Skeletal muscle tissue (tissue), 4 donors: ENCODE data around the gene SLC46A3. TPM values are rescaled to one million over a fixed set of nuclear protein-coding genes. Genes with fewer than 3 reads are reported as not detected.
"Not testable (repeated sequence)": the region's sequence is repeated elsewhere in the genome, so short reads cannot be mapped to it uniquely, and the experiment has no call there.

Source experiments
- H3K27ac ChIP-seq: one replicate; pipeline ENCODE4 v1.7.0; 2013; ENCODE audit warnings: mild to moderate bottlenecking, low read depth, low read length, inconsistent platforms
- H3K27me3 ChIP-seq, 3 donors: one replicate each; pipeline ENCODE4 v1.7.0; 2013; ENCODE audit warnings: low read length in 3 of 3; ENCODE audit not compliant: control insufficient read depth in 3 of 3, insufficient read depth in 3 of 3
- H3K36me3 ChIP-seq, 3 donors: one replicate each; pipeline ENCODE4 v1.7.0; 2013; ENCODE audit warnings: low read length in 3 of 3; ENCODE audit not compliant: control insufficient read depth in 3 of 3, insufficient read depth in 3 of 3
- H3K4me1 ChIP-seq, 3 donors: one replicate each; pipeline ENCODE4 v1.7.0; 2013; ENCODE audit warnings: low read length in 3 of 3, mild to moderate bottlenecking in 3 of 3; ENCODE audit not compliant: control insufficient read depth in 3 of 3, insufficient read depth in 3 of 3
- H3K4me3 ChIP-seq, 3 donors: one replicate each; pipeline ENCODE4 v1.7.0; 2013; ENCODE audit warnings: low read length in 3 of 3
- H3K9ac ChIP-seq, 3 donors: one replicate each; pipeline ENCODE4 v1.7.0; 2013; ENCODE audit warnings: low read length in 3 of 3, mild to moderate bottlenecking in 3 of 3, moderate library complexity in 2 of 3, low read depth in 1 of 3
- H3K9me3 ChIP-seq, 3 donors: one replicate each; pipeline ENCODE4 v1.7.0; 2013; ENCODE audit warnings: low read length in 3 of 3; ENCODE audit not compliant: control insufficient read depth in 3 of 3
- total RNA-seq: library from RNA; depleted of rRNA; stranded (reverse); fragments of >200 nt; gene quantifications from one replicate; pipeline ENCODE4 v1.2.3, GENCODE V29; 2014
- donor health status: Osteomylitis.

SLC46A3 gene
- total RNA-seq, 1 donor from 2014 or later: 2.1 TPM

DNA sequence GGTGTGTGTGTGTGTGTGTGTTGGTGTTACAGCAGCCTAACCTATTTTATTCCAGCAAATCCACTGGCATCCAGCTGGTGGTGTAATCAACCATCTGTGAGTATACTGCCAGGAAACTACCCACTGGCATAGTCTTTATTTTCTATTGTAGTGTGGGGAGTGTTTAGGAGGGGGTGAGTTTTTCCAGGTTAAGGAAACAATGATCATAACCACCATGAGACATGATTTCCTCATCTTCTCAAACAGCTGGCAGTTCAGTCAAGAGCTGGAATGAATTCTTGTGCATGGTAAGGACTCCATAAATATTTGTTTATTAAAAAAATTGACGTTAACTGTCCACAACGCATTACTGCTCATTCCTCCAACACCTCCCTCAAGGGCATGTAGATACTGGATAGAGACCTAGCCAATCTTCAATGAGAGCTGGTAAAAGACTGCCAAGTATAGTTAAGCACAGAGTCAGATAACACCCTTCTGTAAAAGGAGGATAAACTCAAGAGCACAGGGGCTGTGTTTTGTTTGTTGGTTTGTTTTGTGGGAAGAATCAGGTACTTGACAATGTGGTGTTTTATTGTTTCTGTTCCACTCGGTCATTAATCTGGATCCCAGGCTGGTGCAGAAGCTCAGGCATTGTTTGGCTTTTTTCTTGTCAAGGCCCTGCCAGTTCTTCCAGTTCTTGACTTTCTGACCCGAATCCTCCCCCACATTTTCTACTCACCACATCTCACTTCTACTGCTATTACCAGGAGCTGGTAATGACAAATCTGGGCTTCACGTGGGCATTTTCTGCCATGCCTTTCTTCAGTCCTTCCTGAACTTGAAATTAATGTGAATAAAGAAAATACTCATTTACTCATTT, 31.6 kb upstream of the SLC46A3 start:
- Histone ChIP-seq H3K9ac (no peak overlapping the region), H3K36me3 (no peaks in the 10 kb centered on the region), H3K27me3 (no peaks in the 10 kb centered on the region), H3K27ac (no peak overlapping the region), H3K9me3 (no peaks in the 10 kb centered on the region), H3K4me3 (no peak overlapping the region), H3K4me1 (peaks cover 0 to 6% (median 5%) of the 10 kb centered on the region in 3 donors)

DNA sequence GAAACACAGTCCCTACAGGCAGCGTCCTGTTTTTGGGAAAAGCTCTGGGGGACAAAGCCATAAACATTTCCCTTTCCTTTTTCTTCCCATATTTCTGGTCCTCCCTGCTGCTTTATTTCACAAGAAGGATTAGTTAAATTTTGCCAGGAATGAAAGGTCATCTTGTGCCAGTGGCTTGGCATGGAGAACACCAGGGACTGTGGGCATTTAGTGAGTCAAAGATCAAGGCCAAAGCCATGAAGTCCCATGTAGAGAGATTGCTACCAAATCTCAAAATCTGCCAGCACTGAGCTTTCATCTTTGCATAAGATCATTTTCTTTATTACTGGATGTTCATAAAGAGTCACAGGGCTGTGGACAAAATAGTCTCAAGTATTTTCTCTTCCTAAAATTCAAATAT, 29.1 kb upstream of the SLC46A3 start:
- no peaks in the 10 kb centered on the region for H3K27me3 ChIP-seq
- no peak overlapping the region for H3K9ac ChIP-seq

DNA sequence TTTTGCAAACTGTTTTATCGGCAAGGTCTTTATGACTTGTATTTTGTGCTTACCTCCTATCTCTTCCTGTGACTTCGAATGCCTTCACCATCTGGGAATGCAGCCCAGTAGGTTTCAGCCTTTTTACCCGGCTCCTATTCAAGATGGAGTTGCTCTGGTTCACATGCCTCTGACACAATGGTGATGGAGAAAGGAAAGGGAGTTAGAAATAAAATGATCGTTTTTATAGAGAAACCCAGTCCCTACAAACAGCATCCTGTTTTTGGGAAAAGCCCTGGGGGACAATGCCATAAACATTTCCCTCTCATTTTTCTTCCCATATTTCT, 27.5 kb upstream of the SLC46A3 start:
- Histone ChIP-seq H3K4me3 (no peak overlapping the region), H3K9me3 (no peaks in the 10 kb centered on the region), H3K27ac (no peak overlapping the region), H3K36me3 (no peaks in the 10 kb centered on the region), H3K4me1 (peaks cover 0 to 3% (median 0%) of the 10 kb centered on the region in 3 donors), H3K9ac (no peak overlapping the region), H3K27me3 (no peaks in the 10 kb centered on the region)

More for the DNA sequence above, 29.1 kb upstream of the SLC46A3 start:
- H3K4me1 ChIP-seq: no peaks in the 10 kb centered on the region
- no peak overlapping the region for H3K4me3 ChIP-seq
- H3K27ac ChIP-seq: no peak overlapping the region
- H3K9me3 ChIP-seq: no peaks in the 10 kb centered on the region
- no peaks in the 10 kb centered on the region for H3K36me3 ChIP-seq

DNA sequence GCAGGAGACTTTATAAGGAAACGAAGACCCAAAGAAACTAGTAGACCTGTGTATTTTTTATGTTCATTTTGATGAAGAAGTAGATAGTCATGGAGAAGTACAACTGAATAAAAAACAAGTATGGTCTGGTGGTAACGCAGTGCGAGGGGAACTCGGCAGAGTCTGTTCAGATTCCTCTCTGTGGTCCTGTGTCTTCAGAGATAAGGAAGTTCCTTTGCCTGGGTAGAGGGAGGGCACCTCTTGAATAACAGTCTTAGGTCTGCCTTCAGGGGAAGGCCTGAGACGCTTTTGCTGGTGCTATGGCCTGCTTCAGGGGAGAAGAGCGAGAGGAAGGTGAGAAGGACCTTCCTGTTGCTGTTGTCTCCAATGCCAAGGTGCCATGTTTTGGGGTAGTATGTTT, 25.9 kb upstream of the SLC46A3 start:
- Histone ChIP-seq H3K27me3 (no peaks in the 10 kb centered on the region), H3K9ac (no peak overlapping the region), H3K9me3 (no peaks in the 10 kb centered on the region), H3K27ac (peak overlapping the region; percentile 69), H3K36me3 (no peaks in the 10 kb centered on the region), H3K4me3 (no peak overlapping the region), H3K4me1 (peaks cover 0 to 3% (median 0%) of the 10 kb centered on the region in 3 donors)

DNA sequence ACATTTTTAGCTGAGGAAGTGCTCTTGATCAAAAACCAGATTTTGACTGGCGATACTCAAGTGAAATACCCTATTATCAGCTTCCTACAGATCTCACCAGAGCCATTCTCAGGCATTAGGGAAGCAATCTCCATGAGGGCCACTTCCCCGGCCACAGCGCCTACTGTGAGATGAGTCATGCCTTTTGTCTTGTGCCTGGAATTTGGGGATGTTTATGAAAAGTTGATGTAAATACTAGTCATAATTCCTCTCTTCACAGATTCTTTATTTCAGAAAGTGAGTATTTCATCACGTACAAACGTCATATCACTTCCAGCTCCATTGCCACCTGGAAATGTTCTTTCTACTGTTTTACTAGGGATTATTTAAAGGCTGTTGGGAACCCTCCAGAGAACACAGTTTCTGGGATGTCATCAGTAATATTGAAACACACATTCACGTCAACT, 25.3 kb upstream of the SLC46A3 start:
- Histone ChIP-seq H3K4me3 (no peak overlapping the region), H3K27me3 (no peaks in the 10 kb centered on the region), H3K4me1 (peaks cover 0 to 3% (median 0%) of the 10 kb centered on the region in 3 donors), H3K36me3 (no peaks in the 10 kb centered on the region), H3K9ac (no peak overlapping the region), H3K9me3 (no peaks in the 10 kb centered on the region), H3K27ac (peak overlapping the region; percentile 69)

DNA sequence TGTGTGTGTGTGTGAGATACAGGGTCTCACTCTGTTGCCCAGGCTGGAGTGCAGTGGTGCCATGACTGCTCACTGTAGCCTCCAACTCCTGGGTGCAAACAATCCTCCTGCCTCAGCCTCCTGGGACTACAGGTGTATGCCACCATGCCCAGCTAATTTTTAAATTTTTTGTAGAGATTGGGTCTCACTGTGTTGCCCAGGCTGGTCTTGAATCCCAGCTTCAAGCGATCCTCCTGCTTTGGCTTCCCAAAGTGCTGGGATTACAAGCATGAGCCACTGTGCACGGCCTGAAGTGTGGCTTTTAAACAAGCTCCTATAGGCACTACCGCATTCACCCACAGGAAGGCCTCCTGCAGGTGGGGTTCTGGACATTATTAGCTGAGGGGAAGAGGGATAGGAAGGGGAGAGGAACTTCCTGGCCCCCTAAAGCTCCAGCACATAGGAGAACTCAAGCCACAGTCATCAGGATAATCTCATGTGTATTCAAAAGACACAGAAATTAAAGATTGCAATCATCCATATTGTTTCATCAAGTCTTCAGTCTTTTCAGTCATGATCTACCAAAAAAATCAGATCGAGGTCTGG, 24.8 kb upstream of the SLC46A3 start:
- Histone ChIP-seq H3K36me3 (no peaks in the 10 kb centered on the region), H3K4me1 (peaks cover 0 to 3% (median 0%) of the 10 kb centered on the region in 3 donors), H3K27me3 (no peaks in the 10 kb centered on the region), H3K4me3 (no peak overlapping the region), H3K9ac (no peak overlapping the region), H3K9me3 (no peaks in the 10 kb centered on the region), H3K27ac (peak overlapping the region; percentile 69)

DNA sequence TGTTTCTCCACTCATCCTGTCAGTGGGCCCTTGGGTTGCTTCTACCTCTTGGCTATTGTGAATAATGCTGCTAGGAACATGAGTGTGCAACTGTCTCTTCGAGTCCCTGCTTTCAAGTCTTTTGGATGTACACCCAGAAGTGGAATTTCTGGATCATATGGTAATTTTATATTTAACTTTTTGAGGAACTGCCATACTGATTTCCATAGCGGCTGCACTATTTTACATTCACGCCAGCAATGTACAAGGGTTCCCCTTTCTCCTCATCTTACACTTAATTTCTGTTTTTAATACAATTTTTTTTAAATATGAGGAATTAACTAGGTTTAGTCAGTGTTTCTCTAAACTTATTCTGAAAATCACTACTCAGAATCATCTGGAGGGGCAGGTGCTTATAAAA, 24.2 kb upstream of the SLC46A3 start:
- Histone ChIP-seq H3K4me1 (peaks cover 0 to 3% (median 0%) of the 10 kb centered on the region in 3 donors), H3K9ac (no peak overlapping the region), H3K27me3 (no peaks in the 10 kb centered on the region), H3K9me3 (no peaks in the 10 kb centered on the region), H3K4me3 (no peak overlapping the region), H3K27ac (peak overlapping the region; percentile 69), H3K36me3 (no peaks in the 10 kb centered on the region)

DNA sequence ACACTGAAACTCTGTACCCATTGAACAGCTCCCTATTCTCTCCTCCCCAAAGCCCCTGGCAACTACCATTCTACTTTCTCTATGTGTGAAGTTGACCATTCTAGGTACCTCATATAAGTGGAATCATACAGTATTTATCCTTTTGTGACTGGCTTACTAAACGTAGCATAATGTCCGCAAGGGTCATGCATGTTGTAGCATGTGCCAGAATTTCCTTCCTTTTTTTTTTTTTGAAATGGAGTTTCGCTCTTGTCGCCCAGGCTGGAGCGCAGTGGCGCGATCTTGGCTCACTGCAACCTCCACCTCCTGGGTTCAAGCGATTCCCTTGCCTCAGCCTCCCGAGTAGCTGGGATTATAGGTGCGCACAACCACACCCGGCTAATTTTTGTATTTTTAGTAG, 23.7 kb upstream of the SLC46A3 start:
- H3K27ac ChIP-seq: peak overlapping the region; percentile 33
- not testable (repeated sequence) for H3K9me3 ChIP-seq, H3K4me3 ChIP-seq, H3K27me3 ChIP-seq, H3K36me3 ChIP-seq, H3K9ac ChIP-seq, H3K4me1 ChIP-seq

DNA sequence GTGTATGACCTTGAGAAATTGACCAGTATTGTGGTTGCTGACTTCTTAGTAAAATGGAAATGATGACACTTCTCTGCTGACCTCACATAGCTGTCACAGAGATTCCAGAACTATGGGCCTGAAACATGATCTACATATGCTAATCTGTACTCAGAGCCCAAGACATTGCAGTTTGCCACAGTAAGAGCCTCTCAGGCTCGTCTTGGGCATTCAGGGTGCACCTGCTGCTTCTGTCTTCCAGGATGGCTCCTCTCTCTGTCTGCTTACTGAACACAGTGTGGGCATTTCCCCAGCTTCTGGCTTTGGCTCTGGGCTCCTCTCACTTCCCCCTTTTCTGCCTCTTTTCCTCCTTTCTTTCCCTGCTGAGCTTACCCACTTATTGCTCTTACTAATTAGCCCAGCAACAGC, 22.3 kb upstream of the SLC46A3 start:
- Histone ChIP-seq H3K27ac (no peak overlapping the region), H3K4me1 (peaks cover 0 to 3% (median 0%) of the 10 kb centered on the region in 3 donors), H3K9ac (no peak overlapping the region), H3K27me3 (no peaks in the 10 kb centered on the region), H3K9me3 (no peaks in the 10 kb centered on the region), H3K4me3 (no peak overlapping the region), H3K36me3 (no peaks in the 10 kb centered on the region)

DNA sequence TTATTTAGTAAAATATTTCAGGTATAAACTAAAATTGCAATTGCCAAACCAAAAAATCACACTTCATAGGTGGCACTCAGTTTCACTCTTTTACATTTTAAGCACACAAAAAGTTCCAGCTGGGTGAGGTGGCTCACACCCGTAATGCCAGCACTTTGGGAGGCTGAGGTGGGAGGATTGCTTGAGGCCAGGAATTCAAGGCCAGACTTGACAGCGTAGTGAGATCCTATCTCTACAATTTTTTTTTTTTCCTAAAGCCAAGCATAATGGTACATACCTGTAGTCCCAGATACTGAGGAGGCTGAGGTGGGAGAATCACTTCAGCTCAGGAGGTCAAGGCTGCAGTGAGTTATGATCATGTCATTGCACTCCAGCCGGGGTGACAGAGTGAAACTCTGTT, 20.6 kb upstream of the SLC46A3 start:
- peaks cover 0 to 3% (median 0%) of the 10 kb centered on the region in 3 donors for H3K4me1 ChIP-seq
- H3K27me3 ChIP-seq: no peaks in the 10 kb centered on the region
- no peak overlapping the region for H3K27ac ChIP-seq
- H3K36me3 ChIP-seq: no peaks in the 10 kb centered on the region
- H3K4me3 ChIP-seq: no peak overlapping the region
- no peaks in the 10 kb centered on the region for H3K9me3 ChIP-seq
- no peak overlapping the region for H3K9ac ChIP-seq
